ENCODE data around the gene MEGF11.

MEGF11 gene

DNA sequence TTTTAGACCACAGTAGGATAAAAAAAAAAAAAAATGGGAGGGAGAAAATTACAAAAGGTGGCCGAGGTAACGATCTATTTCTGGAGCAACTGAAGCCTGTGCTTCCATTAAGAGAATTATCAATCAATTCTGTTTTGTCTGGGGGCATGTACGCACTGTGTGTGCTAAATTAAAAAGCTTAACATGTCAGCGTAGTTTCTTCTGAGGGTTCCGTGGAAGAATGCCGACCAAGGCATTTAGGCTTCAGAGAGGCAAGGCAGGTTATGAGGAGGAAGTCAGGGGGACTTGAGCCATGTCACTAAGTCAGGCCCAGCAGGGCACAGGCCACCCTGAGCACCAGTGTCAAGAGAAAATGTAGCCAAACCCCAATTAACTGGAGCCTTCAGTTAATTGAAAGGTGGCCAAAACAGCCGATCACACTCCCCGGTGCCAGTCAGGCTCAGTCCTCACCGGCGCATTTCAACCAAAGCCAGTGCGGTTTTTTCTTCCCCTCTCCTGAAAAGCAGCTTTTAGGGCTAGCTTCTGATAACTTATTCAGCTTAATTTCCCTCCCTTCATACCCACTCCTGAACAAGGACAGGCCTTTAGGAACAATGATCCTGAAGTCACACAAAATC lies 113.9 kb downstream of the MEGF11 start:
- no peak for DNase-seq (ENCODE audit: low read depth)

DNA sequence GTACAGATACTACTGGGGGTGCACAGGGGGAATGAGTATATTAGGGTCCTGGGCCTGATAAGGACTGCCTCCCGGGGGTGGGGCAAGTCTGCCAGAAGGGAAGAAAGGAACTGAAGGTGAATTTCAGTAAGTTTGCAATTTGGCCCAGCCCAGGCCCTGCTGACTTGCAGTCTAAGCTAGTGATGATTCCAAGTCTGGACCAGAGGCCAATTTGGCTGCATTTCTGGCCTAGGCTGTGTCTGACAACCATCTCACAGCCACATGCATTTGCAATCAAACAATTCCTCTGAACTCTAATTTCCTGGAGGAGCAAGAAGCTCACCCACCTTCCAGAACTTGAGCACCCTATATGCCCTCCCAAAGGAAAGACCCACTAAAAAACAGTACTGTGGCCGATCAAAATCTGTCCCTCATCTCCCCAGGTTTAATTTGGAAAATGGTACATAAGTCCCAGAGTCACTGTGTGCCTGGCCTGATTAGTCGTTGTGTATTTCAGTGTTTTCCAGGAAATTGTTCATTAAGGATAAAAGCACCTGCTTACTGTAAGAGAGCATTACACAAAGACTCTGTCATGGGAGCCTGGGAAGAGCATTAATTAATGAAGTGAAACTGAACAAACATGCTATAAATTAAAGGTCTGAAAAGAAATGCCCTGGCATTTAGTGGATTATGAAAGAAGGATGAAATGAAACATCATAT lies 114.5 kb downstream of the MEGF11 start:
- DNase-seq (ENCODE audit: low read depth): no peak

DNA sequence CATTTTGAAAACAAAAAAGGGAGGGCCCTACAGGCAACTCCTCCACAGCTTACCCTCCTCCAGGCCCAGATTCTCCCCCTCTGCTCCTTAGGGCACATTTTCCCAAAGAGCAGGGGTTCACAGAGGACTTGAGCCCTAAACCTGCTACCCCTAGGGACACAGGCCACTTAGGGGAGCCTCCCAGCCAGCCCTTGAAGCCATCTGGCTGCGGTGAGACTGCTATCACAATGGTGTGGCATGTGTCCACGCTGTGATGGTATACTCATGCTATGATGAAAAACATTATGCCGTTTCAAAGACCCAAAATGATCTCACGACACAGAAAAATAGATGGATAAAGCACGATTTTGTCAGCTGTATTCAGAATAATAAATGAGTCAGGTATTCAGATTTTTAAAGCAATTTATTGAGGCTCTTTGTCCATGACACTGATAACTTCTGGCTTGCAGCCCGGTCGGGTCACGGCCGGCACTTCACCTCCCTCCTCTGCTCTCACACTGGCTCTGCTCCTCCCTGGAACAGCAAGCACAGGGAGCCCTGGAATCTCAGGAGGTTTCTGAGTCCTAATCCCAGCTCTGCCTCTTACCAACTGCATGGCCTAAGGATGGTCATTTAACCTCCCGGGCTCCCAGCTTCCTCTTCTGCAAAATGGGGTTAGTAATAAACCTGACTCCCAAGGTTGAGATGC lies 115.3 kb downstream of the MEGF11 start:
- DNase-seq (ENCODE audit: low read depth): no peak

DNA sequence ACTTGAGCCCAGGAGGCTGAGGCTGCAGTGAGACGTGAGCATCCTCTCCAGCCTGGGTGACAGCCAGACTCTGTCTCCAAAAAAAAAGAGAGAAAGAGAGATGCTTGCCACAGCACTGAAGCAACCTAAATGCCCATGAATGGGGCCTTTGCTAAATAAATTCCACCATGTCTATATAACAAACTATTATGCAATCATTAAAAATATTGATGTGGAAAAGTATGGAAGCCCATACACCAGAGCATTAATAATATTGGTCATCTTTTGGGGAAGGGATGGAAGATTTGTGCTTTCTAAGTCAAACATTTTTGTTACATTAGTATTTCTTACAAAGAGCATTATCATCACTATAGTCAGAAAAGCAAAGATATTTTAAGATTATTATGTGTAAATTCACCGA lies 116.6 kb downstream of the MEGF11 start:
- DNase-seq (ENCODE audit: low read depth): no peak

DNA sequence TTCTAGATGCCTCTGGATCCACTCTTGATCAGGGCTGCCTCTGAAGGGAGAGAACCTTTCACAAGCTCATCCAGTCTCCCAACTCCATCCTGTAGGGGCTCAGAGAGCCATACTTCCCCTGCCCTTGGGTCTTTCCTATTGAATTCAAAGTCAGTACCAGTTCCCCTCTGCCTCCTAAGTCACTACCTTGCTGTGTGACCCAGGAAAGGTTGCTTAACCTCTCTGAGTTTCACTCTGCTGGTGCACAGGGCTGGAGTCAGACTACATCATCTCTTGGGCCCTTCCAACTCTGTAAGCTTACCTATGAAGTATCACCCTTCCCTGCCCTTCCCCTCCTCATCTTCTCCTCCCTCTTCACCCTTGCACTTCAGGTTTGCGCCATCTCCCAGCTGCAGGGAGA lies 117.9 kb downstream of the MEGF11 start:
- no peak for DNase-seq (ENCODE audit: low read depth)

DNA sequence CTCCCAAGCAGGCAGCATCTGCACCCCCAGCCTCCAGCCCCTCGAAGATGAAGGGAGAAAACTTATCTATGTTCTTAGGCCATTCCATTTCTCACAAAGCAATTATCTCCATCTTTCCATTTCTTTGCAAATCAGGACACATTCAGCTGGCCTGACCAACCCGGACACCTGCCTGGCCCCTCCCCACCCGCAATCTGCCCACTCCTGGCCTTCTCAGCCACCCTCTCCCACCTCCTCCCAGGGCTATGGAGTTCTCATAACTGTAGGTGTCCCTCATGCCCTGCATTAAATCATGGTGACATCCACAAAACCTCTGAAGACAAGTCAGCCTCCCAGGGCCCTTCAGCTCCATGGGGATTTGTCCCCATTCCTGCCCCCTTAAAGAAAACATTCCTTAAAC lies 119.3 kb downstream of the MEGF11 start:
- no peak for DNase-seq (ENCODE audit: low read depth)

DNA sequence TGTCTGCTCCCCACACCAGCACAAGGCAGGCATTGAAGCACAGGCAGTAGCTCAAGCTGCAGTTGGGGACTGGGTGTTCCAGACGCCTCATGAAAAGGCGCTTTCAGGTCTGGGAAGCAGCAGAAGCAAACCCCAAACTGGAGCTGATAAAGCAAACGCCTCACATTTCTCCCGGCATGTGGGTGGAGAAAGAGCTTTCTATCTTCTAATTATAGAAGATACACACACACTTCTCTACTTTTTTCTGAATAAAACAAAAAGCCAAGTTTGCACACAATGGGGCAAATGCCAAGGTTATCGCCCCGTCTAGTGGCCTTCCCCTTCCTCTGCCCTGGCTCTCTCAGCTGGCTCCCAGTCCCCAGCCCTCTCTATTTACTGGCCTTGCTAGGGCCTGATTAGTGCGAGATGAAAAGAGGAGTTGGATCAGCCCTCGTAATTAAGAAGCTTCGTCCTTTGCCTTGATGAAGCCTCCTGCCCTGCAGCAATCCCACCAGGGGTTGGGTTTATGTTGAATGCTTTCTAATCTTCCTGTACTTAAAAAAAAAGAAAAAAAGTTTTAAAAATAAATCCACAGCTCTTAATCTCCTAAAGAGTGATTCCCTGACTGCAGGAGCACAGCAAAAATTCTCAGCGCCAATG lies 120.2 kb downstream of the MEGF11 start:
- no peak for DNase-seq (ENCODE audit: low read depth)

DNA sequence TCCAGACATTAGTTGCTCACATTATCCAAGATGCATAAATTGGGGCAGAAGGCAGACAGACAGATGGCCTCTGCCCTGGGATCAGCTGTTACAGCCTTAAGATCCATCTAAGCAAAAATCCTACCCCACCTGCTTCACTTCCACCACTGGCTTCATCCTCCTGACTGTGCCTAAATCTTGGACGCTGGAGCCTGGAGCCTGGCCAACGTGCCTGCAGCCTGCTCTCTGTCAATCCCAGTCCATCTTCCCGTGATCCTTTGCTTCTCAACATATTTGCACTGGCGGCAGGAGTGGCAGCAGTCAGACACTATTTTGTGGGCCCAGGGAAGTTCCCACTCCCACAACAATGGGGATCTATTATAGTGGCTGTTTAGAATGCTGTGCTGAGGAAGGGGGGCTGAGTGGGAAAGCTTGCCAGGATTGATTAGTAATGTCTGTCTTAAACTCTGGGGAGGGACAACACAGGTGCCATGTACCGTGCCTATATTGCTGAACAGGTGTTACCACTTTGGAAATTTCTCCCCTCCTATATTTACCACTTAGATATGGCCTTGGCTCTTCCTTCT lies 121.2 kb downstream of the MEGF11 start:
- DNase-seq (ENCODE audit: low read depth): no peak

DNA sequence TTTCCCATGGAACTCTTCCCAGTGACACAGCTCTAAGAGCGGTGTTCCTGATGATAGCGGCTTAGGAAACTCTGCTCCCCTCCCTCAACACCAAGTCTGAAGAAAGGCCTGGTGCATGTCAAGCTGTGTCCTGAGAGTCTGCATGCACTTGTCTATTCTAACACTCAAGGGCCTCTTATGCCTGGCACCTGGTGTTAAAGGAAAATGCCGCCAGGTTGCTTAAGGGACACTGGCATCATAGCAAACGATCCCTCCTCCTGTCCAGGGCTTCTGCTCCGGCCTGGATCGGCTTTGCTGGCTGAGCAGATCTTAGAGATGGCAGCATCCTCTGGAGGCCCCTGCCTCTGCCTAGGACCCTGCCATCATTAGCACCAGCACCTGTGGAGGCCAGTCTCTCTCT lies 121.7 kb downstream of the MEGF11 start:
- DNase-seq (ENCODE audit: low read depth): no peak

DNA sequence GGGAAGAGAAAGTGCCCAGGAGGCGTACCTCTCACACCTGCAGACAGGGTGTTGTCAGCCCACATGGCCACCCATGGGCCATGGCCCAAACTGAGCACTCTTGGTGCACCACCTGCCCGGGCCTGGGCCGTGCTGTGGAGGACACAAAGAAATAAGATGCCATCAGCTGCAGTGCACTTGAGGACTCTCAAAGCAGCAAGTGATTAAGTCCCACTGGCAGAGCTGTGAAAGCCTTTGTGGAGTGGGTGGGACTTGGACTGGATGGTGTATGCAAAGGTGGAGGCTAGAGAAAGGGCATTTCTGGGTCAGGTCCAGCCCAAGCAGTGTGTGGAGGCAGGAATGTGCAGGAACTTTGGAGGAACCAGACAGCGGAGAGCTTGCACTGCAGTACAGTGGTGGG lies 122.3 kb downstream of the MEGF11 start:
- DNase-seq (ENCODE audit: low read depth): no peak

DNA sequence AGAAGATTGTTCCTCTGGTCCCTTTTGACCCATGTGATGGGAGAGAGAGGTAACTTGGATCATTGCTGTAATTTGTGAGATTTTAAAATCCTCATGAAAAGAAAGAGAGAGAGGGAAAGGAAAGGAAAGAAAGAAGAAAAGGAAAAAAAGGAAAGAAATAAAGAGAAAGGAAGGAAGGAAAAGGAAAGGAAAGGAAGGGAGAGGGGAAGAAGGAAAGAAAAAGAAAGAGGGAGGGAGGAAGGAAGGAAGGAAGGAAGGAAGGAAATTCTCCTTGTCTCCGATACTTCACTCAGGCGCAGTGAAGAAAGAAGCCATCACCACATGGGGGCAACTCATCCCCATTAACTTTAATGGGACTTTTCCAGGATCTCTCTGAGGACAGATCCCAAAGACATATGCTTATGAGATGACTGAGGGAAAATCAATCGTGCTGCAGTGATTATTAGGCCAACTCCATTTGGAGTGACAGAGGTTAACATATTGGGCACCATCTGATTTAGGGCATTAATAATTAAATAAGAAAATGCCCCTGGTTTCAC lies 123.0 kb downstream of the MEGF11 start:
- no peak for DNase-seq (ENCODE audit: low read depth)

DNA sequence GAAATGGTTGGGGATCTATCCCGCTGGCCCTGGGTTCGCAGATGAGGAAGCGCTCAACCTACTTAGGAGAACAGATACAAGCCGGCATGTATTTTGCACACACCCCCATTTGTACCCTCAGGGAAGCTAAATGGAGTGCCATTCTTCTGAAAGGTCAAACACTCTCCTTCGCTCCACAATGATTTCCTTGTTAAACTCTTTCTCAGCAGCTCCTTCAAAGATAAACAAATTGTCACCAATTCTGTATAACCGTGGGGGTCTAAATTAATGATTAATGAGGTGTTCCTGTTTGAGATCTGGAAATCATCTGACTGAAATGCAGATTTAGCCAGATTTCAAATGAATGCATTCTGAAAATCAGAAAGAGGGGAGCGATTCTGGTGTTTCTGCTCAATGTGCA lies 124.0 kb downstream of the MEGF11 start:
- no peak for DNase-seq (ENCODE audit: low read depth)

DNA sequence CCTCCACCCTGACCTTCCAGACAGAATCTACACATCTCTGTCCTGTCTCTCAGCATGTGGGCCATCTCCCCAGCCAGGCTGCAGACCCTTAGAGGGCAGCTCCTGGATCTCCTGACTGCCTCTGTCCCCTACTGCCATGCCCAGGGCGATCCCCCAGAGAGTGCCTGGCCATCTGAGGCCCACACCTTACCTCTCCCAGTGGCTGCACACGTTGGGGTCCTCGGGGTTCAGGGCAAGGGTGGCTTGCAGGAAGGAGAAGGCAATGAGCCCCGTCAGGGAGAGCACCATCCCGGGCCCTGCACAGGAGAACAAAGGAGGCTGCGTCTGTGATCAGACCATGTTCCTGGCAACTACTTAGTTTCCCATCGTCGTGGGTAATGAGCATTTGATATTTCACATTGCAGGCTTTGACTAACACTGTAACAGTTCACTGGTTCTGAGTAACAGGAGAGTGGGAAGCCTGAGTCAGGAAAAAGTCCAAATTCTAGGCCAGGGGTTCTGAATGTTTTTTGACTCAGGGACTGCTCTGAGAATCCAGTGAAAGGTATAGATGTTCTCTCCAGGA lies 125.4 kb downstream of the MEGF11 start:
- DNase-seq (ENCODE audit: low read depth): no peak

DNA sequence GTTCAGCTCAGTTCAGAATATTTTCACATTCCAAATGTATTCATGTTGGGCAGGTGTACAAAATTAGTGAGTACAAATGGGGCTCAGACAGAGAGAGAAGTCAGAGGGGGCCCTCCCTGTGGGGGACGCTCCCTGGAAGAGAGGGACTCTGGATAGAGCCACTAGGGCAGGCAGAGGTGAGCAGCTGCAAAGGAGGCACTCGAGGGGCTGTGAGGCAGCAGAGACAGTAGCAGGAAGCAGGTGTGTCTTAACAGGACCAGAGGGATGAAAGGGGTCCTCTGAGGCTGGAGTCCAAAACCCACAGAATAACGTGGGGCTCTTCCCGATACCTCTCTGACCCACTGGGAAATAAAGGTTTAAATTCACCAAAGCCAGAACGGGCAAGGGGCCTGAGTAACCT lies 127.1 kb downstream of the MEGF11 start:
- DNase-seq (ENCODE audit: low read depth): no peak

DNA sequence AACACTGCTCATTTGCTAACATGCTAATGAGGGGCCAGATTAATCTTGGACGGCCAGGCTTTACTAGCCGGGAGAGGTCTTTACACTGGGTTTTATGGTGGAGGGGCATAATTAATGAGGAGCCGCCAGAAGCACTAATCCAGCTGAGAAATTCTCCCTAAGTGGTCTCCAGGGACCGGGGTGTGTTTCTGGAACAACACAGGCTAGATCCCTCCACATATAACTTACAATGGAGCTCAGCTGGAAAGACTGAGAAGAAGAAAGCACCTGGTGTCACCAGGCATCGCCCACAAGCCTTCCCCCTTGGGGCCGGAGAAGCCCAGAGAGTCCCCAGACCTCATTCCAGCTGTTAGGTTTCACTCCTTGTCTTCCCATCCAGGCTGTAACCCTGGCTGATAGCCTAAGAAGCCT lies 127.5 kb downstream of the MEGF11 start:
- no peak for DNase-seq (ENCODE audit: low read depth)

DNA sequence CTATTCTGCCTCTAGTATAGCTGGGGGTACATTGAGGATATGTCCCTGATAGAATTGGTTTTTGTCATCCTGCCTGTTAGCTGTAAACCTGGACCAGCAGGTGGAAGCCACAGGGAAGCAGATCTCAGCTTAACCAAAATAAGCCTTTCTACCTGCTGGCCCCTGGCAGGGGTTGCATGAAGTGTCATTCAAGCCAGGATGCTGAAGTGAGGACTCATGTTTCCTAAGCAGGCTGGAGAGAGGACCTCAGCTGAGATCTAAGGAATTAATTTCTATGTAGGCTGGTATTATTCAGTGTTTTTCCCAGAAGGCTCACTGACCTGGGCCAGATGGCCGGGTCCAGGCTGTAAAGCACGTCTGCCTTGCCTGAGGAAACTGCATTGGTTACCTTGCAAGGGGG lies 128.9 kb downstream of the MEGF11 start:
- DNase-seq (ENCODE audit: low read depth): no peak

DNA sequence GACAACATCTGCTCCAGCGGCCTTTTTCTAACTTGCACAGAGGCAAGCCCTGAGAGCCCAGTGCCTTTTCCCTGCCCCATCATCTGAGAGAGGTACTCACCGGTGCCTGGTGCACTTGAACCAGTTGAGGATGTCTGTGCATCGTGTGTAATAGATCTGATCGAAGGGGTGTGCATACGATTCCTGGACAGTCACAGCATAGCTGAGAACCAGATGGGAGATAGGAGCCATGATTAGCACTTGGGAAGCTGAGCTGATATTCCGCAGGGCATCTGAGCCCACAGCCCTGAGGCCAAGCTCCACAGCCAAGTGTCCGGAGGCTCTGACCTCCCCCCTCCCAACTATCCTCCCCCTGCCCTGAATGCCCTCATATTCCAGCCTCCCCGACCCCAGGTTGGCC lies 129.8 kb downstream of the MEGF11 start:
- no peak for DNase-seq (ENCODE audit: low read depth)

DNA sequence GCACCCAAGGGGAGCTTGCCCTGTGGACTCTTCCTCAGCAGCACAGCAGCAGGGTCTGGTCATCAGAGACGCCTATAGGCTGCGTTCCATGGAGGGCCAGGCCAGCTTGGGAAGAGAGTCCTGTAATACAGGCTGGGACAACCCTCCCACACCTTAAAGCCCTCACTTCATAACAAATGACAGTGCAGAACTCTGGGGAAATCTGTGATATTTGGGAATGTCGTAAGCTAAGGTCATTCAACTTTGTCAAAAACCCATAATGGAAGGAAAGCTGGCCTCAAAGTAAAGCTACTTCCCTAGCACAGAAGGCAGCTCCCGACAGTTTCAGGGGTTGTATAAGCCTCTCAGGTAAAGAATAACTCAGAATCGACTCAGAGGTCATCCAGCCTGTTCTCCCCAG lies 133.1 kb downstream of the MEGF11 start:
- DNase-seq (ENCODE audit: low read depth): no peak

DNA sequence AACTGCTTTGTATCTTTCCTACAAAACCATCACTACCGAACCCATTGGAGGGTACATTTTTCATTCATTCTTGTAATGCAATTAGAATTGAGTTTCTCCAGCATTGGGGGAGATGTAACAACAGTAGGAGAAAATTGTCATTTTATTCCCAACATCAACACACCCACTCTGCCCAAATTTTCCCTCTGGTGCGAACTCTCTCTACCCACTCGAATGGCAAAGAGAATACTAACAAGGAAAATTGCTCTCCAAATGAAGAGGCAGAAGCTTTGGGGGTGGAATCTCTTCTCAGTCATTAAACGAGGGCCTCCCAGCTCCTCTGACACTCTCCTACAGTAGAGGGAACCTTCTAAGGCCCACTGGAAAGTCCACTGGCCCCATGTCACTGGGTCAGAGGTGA lies 135.7 kb downstream of the MEGF11 start:
- no peak for DNase-seq (ENCODE audit: low read depth)

DNA sequence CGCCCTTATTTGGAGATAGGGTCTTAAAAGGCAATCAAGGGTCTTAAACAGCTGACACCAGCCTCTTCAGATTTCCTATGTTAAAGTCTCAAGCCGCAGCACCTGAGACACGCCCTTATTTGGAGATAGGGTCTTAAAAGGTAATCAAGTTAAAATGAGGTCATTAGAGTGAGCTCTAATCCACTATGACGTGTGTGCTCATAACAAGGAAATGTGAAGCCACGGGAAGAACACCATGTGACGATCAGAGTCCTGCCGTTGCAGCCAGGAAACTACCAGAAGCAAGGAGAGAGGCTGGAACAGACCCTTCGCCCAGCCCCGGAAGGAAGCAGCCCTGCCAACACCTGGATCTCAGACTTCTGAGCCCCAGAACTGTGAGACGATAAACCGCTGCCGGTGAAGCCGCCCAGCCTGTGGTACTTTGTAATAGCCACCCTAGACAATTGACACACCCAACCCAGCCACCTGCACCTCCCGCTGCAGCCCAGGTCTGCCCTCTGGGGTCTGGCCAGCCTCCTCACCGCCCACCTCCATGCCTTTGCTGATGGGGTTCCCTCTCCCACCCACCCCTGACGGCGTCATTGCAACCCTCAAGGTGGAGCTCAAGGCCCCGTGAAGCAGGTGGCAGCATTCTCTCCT lies 137.9 kb downstream of the MEGF11 start:
- peak; percentile 26 for DNase-seq (ENCODE audit: low read depth)

DNA sequence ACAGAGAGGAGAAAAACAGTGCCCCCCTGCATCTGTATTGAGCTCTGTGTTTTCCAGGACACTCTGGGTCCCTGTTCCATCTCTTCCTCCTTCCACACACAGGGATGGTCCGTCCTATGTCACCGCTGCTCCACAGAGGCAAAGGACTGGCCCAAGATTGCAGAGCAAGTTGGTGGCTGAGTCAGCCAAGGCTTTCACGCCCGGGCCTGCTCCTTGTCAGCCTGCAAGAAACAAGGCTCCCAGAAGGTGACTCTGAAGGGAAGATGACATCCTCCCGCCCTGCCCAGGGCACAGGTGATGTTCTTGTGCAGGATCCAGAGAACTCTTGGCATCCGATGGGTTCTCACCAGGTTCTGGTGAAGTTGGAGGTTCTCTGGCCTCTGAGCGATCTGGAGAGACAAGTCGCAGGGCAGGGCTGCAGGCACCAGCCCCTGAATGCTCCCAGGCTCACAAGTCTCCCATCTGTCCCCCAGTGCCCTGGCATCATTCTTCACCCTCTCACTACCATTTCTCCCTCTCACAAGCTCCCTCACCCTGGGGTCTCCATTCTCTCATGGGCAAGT lies 138.6 kb downstream of the MEGF11 start:
- no peak for DNase-seq (ENCODE audit: low read depth)
